NOMO-1 treated with dmso at 0.1 percent for 144 hours (cell line): ENCODE data around the gene TEDC1.

Experiments
- DNase-seq: peaks from one replicate; lab custom pipeline; 2025; ENCODE audit not compliant: unreplicated experiment; lab: John Stamatoyannopoulos, UW

TEDC1 gene

GRCh38 chr14:105484069-105484996 is 6.7 kb upstream of the TEDC1 start:
- DNase-seq: no peak

GRCh38 chr14:105484997-105485393 is 6.1 kb upstream of the TEDC1 start:
- DNase-seq: no peak

GRCh38 chr14:105485739-105486162 is 5.3 kb upstream of the TEDC1 start:
- peak; percentile 9 for DNase-seq

- DNase-seq: no peak
These were observed 4.7 kb upstream of the TEDC1 start, which contains the start of gene CRIP1 for GRCh38 chr14:105486163-105486973. Gene CRIP1, plus strand, starts transcription at chr14:105486886. Its CDS starts 374 bp downstream, at chr14:105487260.

GRCh38 chr14:105486974-105487448 is 4.0 kb upstream of the TEDC1 start:
- DNase-seq: no peak

GRCh38 chr14:105487449-105487985 is 3.5 kb upstream of the TEDC1 start:
- DNase-seq: peak; percentile 55

GRCh38 chr14:105487986-105488777 is 2.9 kb upstream of the TEDC1 start:
- no peak for DNase-seq

GRCh38 chr14:105488781-105489541 is 2.1 kb upstream of the TEDC1 start:
- no peak for DNase-seq

- DNase-seq: peak; percentile 86
These were observed 1.3 kb upstream of the TEDC1 start for GRCh38 chr14:105489542-105490266.

- DNase-seq: no peak
These were observed 827 bp upstream of the TEDC1 start for GRCh38 chr14:105490267-105490571.

GRCh38 chr14:105491366-105491973 is 424 bp downstream of the TEDC1 start:
- DNase-seq: peak; percentile 57

GRCh38 chr14:105492031-105492970 is 1.3 kb downstream of the TEDC1 start:
- no peak for DNase-seq

GRCh38 chr14:105492971-105493871 is 2.2 kb downstream of the TEDC1 start:
- DNase-seq: no peak

- no peak for DNase-seq
These were observed 3.0 kb downstream of the TEDC1 start for GRCh38 chr14:105493921-105494605.

GRCh38 chr14:105494606-105494929 is 3.5 kb downstream of the TEDC1 start:
- no peak for DNase-seq
